H1 (cell line): ENCODE data around the gene BORA. TPM values are rescaled to one million over a fixed set of nuclear protein-coding genes. Genes with fewer than 3 reads are reported as not detected.

Source experiments
- BACH1 ChIP-seq: IDR thresholded peaks from 2 replicates; pipeline ENCODE4 v1.6.1; 2012; ENCODE audit warnings: low read length, improper control_type of control experiment
- CBX5 ChIP-seq: fragments of 300-800, 300-1000 bp; sonication (generic); IDR thresholded peaks from 2 replicates; pipeline ENCODE4 v1.7.1; 2016; ENCODE audit warnings: antibody characterized with exemption, low read length, low read depth
- CHD2 ChIP-seq: IDR thresholded peaks from 2 replicates; pipeline ENCODE4 v1.6.1; 2012; ENCODE audit warnings: low read length, improper control_type of control experiment
- CTBP2 ChIP-seq: IDR thresholded peaks from 2 replicates; pipeline ENCODE4 v1.7.0; 2011; ENCODE audit warnings: borderline replicate concordance, mild to moderate bottlenecking, moderate library complexity, mixed read lengths, low read length; ENCODE audit not compliant: insufficient read depth, insufficient read length
- EGR1 ChIP-seq: IDR thresholded peaks from 2 replicates; pipeline ENCODE4 v1.6.1; 2011; ENCODE audit warnings: low read depth, low read length, borderline replicate concordance
- EP300 ChIP-seq, 2 experiments: IDR thresholded peaks; 1 replicate in 1 of 2; 2 replicates in 1 of 2; pipeline ENCODE4 v1.6.1; 2011 to 2012; ENCODE audit warnings: low read depth in 2 of 2, low read length in 2 of 2, mild to moderate bottlenecking in 2 of 2, borderline replicate concordance in 1 of 2, inconsistent platforms in 1 of 2, moderate library complexity in 1 of 2
- EZH2 ChIP-seq: fragments of 200-600 bp; sonication (generic); IDR thresholded peaks from 2 replicates; pipeline ENCODE4 v1.7.1; 2012; ENCODE audit warnings: low read depth, mild to moderate bottlenecking, moderate library complexity, low read length, inconsistent platforms; ENCODE audit not compliant: severe bottlenecking
- GTF2F1 ChIP-seq: IDR thresholded peaks from 2 replicates; pipeline ENCODE4 v1.6.1; 2012; ENCODE audit warnings: low read depth, low read length, improper control_type of control experiment, borderline replicate concordance
- KDM4A ChIP-seq: IDR thresholded peaks from one replicate; pipeline ENCODE4 v1.7.1; 2012; ENCODE audit warnings: low read depth, mild to moderate bottlenecking, moderate library complexity, low read length, inconsistent platforms; ENCODE audit not compliant: severe bottlenecking
- MAFK ChIP-seq: IDR thresholded peaks from 2 replicates; pipeline ENCODE4 v1.6.1; 2012; ENCODE audit warnings: low read depth, mild to moderate bottlenecking, improper control_type of control experiment, low read length
- PHF8 ChIP-seq: fragments of 200-600 bp; sonication (generic); conservative IDR thresholded peaks from 2 replicates; pipeline ENCODE4 v1.7.1; 2012; ENCODE audit warnings: low read depth, mild to moderate bottlenecking, inconsistent platforms, low read length, moderate library complexity
- POLR2A ChIP-seq, 2 experiments: IDR thresholded peaks; 1 replicate in 1 of 2; 2 replicates in 1 of 2; pipeline ENCODE4 v1.6.1; 2011; ENCODE audit warnings: low read depth in 2 of 2, low read length in 2 of 2, mild to moderate bottlenecking in 2 of 2; ENCODE audit errors: control extremely low read depth in 1 of 2
- RNF2 ChIP-seq: fragments of 200-900, 300-1000 bp; sonication (generic); IDR thresholded peaks from 2 replicates; pipeline ENCODE4 v1.7.1; 2016; ENCODE audit warnings: borderline replicate concordance, low read depth, mild to moderate bottlenecking, antibody characterized with exemption, low read length; ENCODE audit not compliant: poor library complexity, severe bottlenecking; ENCODE audit errors: missing control alignments
- RXRA ChIP-seq: IDR thresholded peaks from 2 replicates; pipeline ENCODE4 v1.6.1; 2011; ENCODE audit warnings: low read depth, mild to moderate bottlenecking, low read length, moderate library complexity; ENCODE audit not compliant: insufficient read depth
- SP4 ChIP-seq: IDR thresholded peaks from 2 replicates; pipeline ENCODE4 v1.6.1; 2012; ENCODE audit warnings: low read length, inconsistent platforms
- SUZ12 ChIP-seq: fragments of 200-600 bp; sonication (generic); IDR thresholded peaks from 2 replicates; pipeline ENCODE4 v1.6.1; 2012; ENCODE audit warnings: mild to moderate bottlenecking, inconsistent platforms, low read length, moderate library complexity, mixed read lengths
- YY1 ChIP-seq: IDR thresholded peaks from 2 replicates; pipeline ENCODE4 v1.6.1; 2011; ENCODE audit warnings: low read depth, mild to moderate bottlenecking, low read length
- ZNF274 ChIP-seq: IDR thresholded peaks from 2 replicates; pipeline ENCODE4 v1.7.0; 2012; ENCODE audit warnings: low read length, borderline replicate concordance; ENCODE audit errors: extremely low read depth
- polyA plus RNA-seq, 7 experiments: library from polyadenylated mRNA; depleted of rRNA in 3 of 7; stranded (reverse) in 5 of 7; unstranded in 2 of 7; fragments of >200 nt in 5 of 7; fragments of 200-250 nt in 2 of 7; gene quantifications; 1 replicate in 5 of 7; 2 replicates in 1 of 7; 4 replicates in 1 of 7; pipeline versions ENCODE4 v1.2.1 to v1.2.3, GENCODE V29; 2011 to 2013; ENCODE audit warnings: missing spikeins in 2 of 7, mixed read lengths in 2 of 7
- total RNA-seq: library from RNA; stranded (reverse); fragmentation: NEBNext Ultra II Directional; extraction: Animal tissue kit (Norgen Biotek cat#: 25700); gene quantifications from 2 replicates; pipeline ENCODE4 v1.2.1, GENCODE V29; 2021
- TF ChIP-seq, protein P1 (sequence below): IDR thresholded peaks from 2 replicates; pipeline ENCODE4 v1.6.1; 2012; ENCODE audit warnings: inconsistent platforms
- TF ChIP-seq, protein P2 (sequence below): IDR thresholded peaks from 2 replicates; pipeline ENCODE4 v1.6.1; 2012; ENCODE audit warnings: low read length, inconsistent platforms

BORA gene
- total and polyA plus RNA-seq, 2 of the 8 experiments (the other 6 are each of a cell fraction or from before 2014, with no cell fraction given): 4.9 to 12.9 TPM

DNA sequence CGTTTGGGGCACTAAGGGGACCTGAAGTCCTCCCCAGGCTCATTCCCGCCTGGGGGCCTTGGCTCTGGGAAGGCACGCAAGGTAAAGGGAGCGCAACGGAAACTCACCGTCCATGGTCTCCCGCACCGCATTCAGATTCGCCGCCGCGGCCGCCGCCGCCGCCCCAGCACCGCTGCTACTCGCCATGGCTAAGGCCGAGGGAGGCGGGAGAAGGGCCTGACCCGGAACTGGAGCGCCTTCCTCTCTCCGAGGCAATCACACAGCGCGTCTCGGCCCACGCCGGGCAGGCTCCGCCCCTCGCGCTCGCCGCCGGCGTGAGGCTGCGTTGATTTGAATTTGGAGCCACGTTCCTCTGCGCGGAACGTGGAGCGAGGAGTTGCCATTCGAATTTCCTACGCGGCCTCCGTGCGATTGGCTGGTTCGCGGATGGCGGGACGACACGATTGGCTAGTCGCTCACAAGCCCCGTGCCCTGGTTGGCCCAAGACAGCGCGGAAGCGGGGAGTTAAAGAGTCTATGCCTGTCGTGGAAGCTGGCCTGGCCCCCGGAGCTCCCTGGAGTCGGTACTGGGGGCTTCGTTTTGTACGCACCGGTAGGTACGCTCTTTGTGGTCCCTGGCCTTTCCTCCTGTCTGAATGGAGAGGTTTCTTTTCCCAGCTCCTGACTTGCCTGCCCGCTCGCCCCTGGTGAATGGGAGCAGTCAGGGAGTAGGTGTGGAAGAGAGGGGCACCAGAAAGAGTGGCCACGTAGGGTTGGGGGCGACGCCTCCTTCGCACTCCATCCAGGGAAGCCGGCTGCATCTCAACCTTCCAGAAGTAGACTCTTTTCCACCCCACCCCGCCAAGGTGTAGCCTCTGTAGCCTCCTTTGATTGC is at the start of gene BORA, which contains the start of gene MZT1 (continued):
- TF ChIP-seq CTBP2 (no peak), EZH2 (no peak), POLR2A (IDR thresholded peaks at IDR 0.05; ENCODE audit: control extremely low read depth in 1 of 2, low read depth in 2 of 2, low read length in 2 of 2) (peak in 1 of 2 experiments; percentile 55; a peak in 1 of 3 replicates), KDM4A (peak; percentile 92), GTF2F1 (no peak), RNF2 (no peak), MAFK (no peak), CBX5 (no peak), RXRA (no peak), SP4 (no peak), YY1 (peak; percentile 41; the same call in 1 of the 2 replicates), ZNF274 (no peak), BACH1 (peak; percentile 92), PHF8 (no peak; the same call in 1 of the 2 replicates), EGR1 (peak; percentile 22; the same call in 1 of the 2 replicates), SUZ12 (peak; percentile 33; the same call in 1 of the 2 replicates), CHD2 (no peak), EP300 (IDR thresholded peaks at IDR 0.05; ENCODE audit: borderline replicate concordance in 1 of 2, low read depth in 2 of 2, low read length in 2 of 2) (peak in 1 of 2 experiments; percentile 80; a peak in 1 of 3 replicates)
- TF ChIP-seq, protein P1, sequence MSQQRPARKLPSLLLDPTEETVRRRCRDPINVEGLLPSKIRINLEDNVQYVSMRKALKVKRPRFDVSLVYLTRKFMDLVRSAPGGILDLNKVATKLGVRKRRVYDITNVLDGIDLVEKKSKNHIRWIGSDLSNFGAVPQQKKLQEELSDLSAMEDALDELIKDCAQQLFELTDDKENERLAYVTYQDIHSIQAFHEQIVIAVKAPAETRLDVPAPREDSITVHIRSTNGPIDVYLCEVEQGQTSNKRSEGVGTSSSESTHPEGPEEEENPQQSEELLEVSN: peak; percentile 94
- TF ChIP-seq, protein P2, sequence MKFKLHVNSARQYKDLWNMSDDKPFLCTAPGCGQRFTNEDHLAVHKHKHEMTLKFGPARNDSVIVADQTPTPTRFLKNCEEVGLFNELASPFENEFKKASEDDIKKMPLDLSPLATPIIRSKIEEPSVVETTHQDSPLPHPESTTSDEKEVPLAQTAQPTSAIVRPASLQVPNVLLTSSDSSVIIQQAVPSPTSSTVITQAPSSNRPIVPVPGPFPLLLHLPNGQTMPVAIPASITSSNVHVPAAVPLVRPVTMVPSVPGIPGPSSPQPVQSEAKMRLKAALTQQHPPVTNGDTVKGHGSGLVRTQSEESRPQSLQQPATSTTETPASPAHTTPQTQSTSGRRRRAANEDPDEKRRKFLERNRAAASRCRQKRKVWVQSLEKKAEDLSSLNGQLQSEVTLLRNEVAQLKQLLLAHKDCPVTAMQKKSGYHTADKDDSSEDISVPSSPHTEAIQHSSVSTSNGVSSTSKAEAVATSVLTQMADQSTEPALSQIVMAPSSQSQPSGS: no peak
